Stimulated activated naive CD8-positive, alpha-beta T cell treated with anti-CD3 and anti-CD28 coated beads, Interleukin-15, amount 100 ng/mL, for 72 hours (primary cell): ENCODE results near the gene ABCC4.

Experiments used
- ATAC-seq: fragments of 150-1000 bp; cut with Tn5 transposase; 2 replicates; pipeline ENCODE4 v1.10.0; 2021; ENCODE audit warnings: mild to moderate bottlenecking, moderate library complexity
- DNase-seq, 2 donors: peaks; one replicate each; pipeline ENCODE4 v3.0.0; 2021 to 2022
- H3K27ac Mint-ChIP-seq, 2 donors: one replicate each; pipeline ENCODE4 v1.8.0; 2022; ENCODE audit warnings: mild to moderate bottlenecking in 2 of 2, mixed read lengths in 2 of 2, moderate library complexity in 2 of 2
- H3K27me3 Mint-ChIP-seq: one replicate; pipeline ENCODE4 v1.8.0; 2022; ENCODE audit warnings: mixed read lengths
- H3K4me1 Mint-ChIP-seq: one replicate; pipeline ENCODE4 v1.8.0; 2022; ENCODE audit warnings: mild to moderate bottlenecking, mixed read lengths
- H3K4me3 Mint-ChIP-seq, 2 donors: one replicate each; pipeline ENCODE4 v1.8.0; 2022; ENCODE audit warnings: mild to moderate bottlenecking in 2 of 2, mixed read lengths in 2 of 2, moderate library complexity in 1 of 2
- H3K9me3 Mint-ChIP-seq, 2 donors: one replicate each; pipeline ENCODE4 v1.8.0; 2022; ENCODE audit warnings: mixed read lengths in 2 of 2

Gene ABCC4

DNA sequence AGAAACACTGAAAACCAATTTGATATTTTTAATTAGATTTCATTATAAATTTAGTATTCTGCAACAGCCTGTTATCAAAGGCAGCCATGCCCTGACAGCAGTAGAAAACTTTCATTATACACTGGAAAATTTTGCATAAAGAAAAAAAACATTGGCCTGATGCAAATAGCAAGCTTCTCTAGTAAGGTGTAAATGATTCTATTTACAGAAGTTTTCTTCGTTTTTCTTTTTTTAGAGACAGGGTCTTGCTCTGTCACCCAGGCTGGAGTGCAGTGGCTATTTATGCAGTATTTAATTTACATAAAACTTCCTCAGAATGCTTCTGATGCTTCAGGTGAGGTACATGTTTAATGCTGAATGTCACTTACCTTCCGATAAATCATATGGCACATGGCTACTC is 67.0 kb downstream of the ABCC4 start:
- DNase-seq (no peak), ATAC-seq (no peak)
- Mint-ChIP-seq H3K27ac (no peak overlapping the region), H3K4me3 (no peak overlapping the region), H3K4me1 (peaks cover 8% of the 10 kb centered on the region), H3K27me3 (no peaks in the 10 kb centered on the region), H3K9me3 (no peaks in the 10 kb centered on the region)

DNA sequence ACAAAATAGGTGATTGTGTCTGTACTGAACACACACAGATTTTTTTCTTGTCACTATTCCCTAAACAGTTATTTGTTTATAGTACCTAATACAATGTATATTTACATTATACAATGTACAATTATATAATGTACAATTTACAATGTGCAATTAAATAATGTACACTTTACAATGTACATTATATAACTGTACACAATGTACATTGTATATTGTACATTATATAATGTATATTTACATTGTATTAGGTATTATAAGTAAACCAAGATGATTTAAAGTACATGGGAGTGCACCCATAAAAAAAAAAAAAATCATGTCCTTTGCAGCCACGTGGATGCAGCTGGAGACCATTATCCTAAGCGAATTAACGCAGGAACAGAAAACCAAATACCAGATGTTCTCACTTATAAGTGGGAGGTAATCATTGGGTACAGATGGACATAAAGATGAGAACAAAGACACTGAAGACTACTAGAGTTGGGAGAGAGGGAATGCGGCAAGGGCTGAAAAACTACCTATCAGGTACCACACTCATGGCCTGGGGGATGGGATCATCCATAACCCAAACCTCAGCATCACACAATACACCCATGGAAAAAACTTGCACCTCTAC is 68.1 kb downstream of the ABCC4 start:
- H3K9me3 Mint-ChIP-seq, result no peaks in the 10 kb centered on the region
- H3K27me3 Mint-ChIP-seq, result no peaks in the 10 kb centered on the region
- peaks cover 8% of the 10 kb centered on the region for H3K4me1 Mint-ChIP-seq
- DNase-seq (no peak), ATAC-seq (no peak)
- no peak overlapping the region for H3K4me3 Mint-ChIP-seq
- no peak overlapping the region for H3K27ac Mint-ChIP-seq

DNA sequence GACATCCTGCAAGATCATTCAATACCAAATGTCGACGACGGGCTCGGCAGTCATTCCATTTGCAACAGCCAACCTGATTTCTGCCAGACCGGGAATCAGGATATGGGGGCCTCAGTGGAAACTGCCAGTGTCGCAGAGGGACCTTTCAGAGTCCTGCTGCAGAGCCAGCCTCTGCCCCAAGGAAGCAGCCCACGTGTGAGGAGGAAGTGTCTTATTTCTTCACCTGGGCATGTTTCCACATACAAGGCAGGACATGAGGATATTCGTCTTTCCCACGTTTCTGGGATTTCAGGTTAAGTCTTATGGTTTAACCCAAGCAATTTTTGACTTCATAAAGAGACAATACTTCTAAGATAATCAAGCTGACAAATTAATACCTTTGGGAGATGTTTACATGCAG is 69.9 kb downstream of the ABCC4 start:
- DNase-seq (no peak), ATAC-seq (no peak)
- Mint-ChIP-seq H3K4me3 (no peak overlapping the region), H3K27me3 (no peaks in the 10 kb centered on the region), H3K9me3 (no peaks in the 10 kb centered on the region), H3K27ac (no peak overlapping the region), H3K4me1 (peaks cover 12% of the 10 kb centered on the region)

DNA sequence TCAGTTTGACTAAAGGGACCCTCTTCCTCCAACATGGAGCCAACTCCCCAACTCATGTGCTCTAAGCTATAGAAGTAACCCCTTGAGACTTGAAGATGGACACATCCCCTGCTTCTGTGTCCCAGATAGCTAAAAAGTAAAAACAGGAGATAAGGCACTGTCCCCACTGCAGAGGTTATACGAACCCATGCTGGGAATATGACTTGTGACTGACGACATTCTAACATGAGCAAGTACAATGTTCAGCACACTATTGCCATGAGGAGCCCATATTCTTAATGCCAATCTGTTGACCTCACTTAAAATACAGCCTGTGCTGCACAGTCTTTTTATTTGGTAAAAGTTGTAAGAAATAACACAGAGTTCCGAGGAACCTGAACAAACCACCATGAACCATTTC is 71.4 kb downstream of the ABCC4 start:
- no peak for ATAC-seq
- Mint-ChIP-seq H3K27ac (no peak overlapping the region), H3K9me3 (no peaks in the 10 kb centered on the region)

DNA sequence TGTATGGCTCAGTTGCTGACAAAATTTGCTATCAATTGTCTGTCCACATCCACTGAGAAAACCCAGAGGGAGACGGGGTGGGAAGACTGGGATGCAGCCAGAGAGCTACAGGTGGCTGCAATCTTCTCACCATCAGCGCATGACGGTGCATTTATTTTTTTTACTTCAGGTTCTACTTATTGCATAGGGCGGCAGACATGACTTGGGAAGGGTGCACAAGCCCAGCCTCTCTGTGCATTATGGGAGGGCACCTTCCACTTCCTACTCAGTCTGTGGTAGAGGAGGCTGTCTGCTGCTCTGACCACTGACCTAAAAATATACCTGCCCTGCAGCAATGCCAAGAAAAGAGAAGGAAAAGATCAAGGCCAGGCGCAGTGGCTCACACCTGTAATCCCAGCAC is 73.1 kb downstream of the ABCC4 start:
- DNase-seq (no peak), ATAC-seq (no peak)
- Mint-ChIP-seq H3K4me1 (peaks cover 8% of the 10 kb centered on the region), H3K4me3 (no peak overlapping the region), H3K27ac (no peak overlapping the region), H3K9me3 (no peaks in the 10 kb centered on the region), H3K27me3 (no peaks in the 10 kb centered on the region)

More for the DNA sequence above, 71.4 kb downstream of the ABCC4 start:
- no peaks in the 10 kb centered on the region for H3K27me3 Mint-ChIP-seq
- H3K4me3 Mint-ChIP-seq, result no peak overlapping the region
- DNase-seq, result no peak
- H3K4me1 Mint-ChIP-seq, result peaks cover 8% of the 10 kb centered on the region

DNA sequence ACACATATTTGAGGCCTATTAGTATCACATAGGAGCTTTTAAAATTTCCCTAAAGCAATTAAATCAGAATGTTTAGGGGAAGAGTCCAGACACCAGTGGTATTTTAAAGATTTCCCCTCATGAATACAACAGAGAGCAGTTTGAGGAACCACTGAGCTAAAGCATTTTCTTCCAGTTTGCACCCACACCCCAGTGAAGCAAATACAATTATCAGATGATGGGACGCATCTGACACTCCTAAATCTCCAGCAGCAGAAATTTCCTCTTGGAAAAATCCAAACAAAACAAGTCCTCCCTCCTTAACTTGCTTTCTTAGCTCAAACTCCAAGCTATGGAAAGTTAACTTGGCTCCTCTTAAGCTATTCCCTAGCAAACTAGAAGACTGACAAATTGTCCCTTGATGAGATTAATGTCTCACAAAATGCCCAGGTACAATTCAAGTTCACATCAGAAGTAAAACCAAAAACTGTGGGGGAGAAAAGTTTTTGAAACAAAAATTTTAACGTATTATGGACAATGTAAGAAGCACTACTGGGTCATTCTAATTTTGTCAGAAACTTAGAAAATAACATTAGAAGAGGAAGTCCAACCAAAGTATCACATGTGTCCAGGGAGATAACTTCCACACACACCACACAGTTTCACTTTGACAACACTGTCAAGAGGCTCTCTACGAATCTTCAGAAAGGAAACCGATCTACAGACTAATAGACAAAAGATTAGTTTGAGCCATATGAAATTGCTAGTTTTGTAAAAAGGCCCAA is 74.1 kb downstream of the ABCC4 start:
- Mint-ChIP-seq H3K27ac (no peak overlapping the region), H3K4me3 (no peak overlapping the region), H3K4me1 (peaks cover 8% of the 10 kb centered on the region), H3K9me3 (no peaks in the 10 kb centered on the region), H3K27me3 (no peaks in the 10 kb centered on the region)
- DNase-seq (no peak), ATAC-seq (peak; percentile 66)

DNA sequence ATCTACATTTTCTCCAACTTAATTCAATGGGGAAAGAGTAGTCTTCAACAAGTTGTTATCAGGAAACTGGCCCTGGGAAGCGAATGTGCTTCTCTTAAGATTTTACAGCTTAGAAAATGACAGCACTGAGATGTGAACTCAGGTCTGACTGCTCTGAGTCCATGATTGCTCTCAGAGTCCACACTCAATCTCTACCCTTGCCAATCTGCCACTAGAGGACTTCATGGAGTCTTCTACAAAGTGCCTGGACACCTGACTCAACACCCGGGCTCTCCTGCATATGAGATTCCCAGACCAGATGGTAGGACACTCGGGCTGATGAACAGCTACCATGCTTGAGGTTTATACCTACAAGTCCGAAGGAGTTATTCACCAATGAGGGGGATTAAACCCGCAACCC is 74.8 kb downstream of the ABCC4 start:
- H3K4me1 Mint-ChIP-seq, result peaks cover 8% of the 10 kb centered on the region
- ATAC-seq (no peak), DNase-seq (no peak)
- H3K27ac Mint-ChIP-seq, result no peak overlapping the region
- H3K9me3 Mint-ChIP-seq, result no peaks in the 10 kb centered on the region
- H3K4me3 Mint-ChIP-seq, result no peak overlapping the region
- H3K27me3 Mint-ChIP-seq, result no peaks in the 10 kb centered on the region

DNA sequence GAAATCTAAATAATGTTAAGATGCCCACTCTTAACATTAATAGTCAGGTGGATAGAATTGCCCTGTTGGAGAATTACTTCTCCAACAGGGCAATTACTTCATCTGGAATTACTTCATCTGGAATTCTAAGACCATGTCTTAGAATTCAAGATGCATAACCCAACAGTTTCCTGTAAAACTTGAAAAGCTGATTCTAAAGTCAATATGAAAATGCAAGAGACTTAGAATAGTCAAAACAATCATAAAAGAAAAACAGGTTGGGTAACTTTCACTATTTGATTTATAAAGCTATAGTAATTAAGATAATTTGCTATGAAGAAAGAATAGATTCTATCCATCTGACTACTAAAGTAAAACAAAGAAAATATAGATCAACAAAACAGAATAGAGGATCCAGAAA is 75.2 kb downstream of the ABCC4 start:
- Mint-ChIP-seq H3K27me3 (no peaks in the 10 kb centered on the region), H3K4me3 (no peak overlapping the region), H3K27ac (no peak overlapping the region), H3K4me1 (peaks cover 8% of the 10 kb centered on the region), H3K9me3 (no peaks in the 10 kb centered on the region)
- DNase-seq (no peak), ATAC-seq (no peak)

DNA sequence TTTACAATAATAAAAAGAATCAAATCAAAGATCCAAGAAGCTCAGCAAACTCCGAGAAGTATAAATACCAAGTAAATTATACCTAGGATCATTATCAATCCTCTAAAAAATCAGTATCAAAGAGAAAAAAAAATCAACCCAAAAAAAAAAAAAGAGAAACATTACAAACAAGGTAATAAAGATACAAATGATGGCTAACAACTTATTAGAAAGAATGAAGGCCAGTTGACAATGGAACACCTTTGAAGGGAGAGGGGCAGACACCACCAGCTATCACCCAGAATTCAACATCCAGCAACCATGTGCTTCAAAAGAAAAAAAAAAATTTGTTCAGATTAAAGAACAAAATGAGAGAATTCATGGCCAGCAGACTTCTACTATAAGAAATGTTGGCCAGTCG is 77.2 kb downstream of the ABCC4 start:
- no peaks in the 10 kb centered on the region for H3K9me3 Mint-ChIP-seq
- H3K27me3 Mint-ChIP-seq, result no peaks in the 10 kb centered on the region
- no peak for ATAC-seq
- H3K4me3 Mint-ChIP-seq, result no peak overlapping the region
- peaks cover 8% of the 10 kb centered on the region for H3K4me1 Mint-ChIP-seq
- H3K27ac Mint-ChIP-seq, result no peak overlapping the region
- no peak for DNase-seq

DNA sequence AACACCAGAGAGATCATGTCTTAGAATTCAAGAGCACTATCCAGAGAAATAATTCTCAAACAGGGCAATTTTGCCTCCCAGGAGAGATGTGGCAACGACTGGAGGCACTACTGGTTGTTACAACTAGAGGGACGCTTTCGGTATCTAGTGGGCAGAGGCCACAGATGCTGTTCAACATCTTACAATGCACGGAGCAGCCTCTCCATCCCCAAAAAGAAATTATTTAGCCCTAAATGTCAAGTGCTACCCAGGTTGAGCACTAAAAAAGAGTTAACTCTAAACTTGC is 78.6 kb downstream of the ABCC4 start:
- H3K9me3 Mint-ChIP-seq, result no peaks in the 10 kb centered on the region
- no peak overlapping the region for H3K4me3 Mint-ChIP-seq
- no peak for DNase-seq
- no peaks in the 10 kb centered on the region for H3K27me3 Mint-ChIP-seq
- no peak for ATAC-seq
- peaks cover 8% of the 10 kb centered on the region for H3K4me1 Mint-ChIP-seq
- H3K27ac Mint-ChIP-seq, result peak overlapping the region in 1 of 2 donors; percentile 33

DNA sequence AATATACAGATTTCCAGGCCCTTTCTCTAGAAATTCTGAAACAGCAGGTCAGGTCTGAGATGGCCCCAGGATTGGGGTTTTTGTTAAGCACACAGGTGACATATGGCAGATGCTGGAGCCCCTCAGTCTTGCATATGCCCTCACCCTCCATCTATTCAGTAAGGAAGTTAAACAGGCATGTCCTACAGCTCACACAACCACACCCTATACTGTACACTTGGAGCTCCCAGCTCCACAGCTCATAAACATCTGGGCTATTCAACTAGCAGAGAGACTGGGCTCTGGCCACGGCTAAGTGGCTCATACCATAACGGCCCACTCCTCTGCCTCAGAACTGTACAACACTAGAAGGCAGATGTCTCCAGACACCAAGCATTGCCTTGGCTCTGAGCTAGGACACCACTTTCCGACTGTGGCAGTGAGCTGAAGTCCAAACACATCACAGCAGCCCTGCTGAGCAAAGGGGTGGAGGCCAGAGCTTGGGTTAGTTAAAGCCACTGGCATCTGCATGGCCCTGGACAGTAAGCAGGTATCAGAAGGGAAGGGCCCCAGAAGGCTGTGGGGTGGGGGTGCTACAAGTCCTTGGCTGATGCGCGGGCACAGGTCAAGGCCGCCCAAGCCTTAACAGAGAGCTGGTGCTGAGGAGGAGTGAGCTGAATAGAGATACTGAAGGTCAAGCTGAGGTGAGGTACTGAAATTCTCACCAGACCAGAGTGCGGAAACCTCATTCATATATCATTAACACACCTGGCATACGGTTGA is 79.1 kb downstream of the ABCC4 start:
- no peak overlapping the region for H3K4me3 Mint-ChIP-seq
- peaks cover 4% of the 10 kb centered on the region for H3K4me1 Mint-ChIP-seq
- ATAC-seq (no peak), DNase-seq (no peak)
- no peaks in the 10 kb centered on the region for H3K27me3 Mint-ChIP-seq
- peak overlapping the region in 1 of 2 donors; percentile 74 for H3K27ac Mint-ChIP-seq
- H3K9me3 Mint-ChIP-seq, result no peaks in the 10 kb centered on the region

DNA sequence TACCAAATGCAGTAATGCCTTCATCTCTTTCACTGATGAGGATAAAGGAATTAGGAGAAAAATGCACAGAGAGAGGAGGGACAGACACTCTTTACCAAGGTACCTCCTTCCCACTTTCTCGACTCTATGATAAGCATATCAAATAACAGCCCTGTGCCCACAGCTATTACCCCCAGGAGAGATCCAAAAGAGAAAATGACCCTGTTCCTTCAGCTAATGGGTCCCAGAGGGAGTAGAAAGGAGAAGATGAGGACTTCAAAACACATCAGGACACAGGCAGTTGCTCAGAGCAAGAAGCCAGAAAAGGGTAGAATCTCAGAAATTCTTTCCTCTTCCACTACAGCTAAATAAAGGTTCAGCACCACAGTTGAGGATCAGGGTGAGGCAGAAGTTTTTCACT is 80.6 kb downstream of the ABCC4 start:
- Mint-ChIP-seq H3K27ac (peak overlapping the region in 1 of 2 donors; percentile 19), H3K4me3 (no peak overlapping the region), H3K4me1 (no peaks in the 10 kb centered on the region), H3K27me3 (no peaks in the 10 kb centered on the region), H3K9me3 (no peaks in the 10 kb centered on the region)
- ATAC-seq (no peak), DNase-seq (no peak)

DNA sequence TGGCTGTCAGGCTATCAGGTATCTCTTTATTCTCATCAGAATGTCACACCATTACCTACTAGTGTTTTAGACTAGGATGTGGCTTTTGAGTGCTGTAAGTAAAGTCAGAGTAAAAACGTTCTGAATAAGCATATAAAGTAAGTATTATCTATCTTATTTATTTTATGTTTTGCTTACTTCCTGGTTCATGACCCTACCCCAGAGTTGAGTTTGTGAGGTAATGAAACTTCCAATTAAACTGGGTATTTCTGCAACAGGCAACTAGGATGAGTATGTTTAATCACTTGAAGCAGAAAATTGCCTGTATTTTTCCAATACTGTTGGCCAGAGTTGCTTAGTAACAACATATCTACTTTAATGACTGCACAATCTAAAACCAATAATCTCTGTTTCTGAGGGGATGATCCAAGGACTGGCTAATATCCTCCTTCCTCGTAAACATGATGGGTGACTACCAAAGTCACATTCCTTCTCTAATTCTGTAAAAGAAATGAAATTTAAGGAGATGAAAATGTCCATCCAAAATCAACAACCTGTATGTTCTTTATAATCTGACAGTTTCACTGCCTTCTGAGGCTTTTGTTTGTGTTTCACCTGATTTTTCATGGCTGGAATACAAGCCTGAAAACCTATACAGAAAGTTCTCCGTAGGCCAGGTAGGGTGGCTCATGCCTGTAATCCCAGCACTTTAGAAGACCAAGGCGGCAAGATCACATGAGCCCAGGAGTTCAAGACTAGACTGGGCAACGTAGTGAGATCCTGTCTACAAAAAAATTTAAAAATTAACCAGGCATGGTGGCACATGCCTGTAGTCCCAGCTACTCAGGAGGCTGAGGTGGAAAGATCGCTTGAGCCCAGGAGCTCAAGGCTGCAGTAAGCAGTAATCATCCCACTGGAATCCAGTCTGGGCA is 83.1 kb downstream of the ABCC4 start:
- Mint-ChIP-seq H3K27me3 (no peaks in the 10 kb centered on the region), H3K4me3 (no peak overlapping the region), H3K9me3 (no peaks in the 10 kb centered on the region), H3K27ac (no peak overlapping the region), H3K4me1 (no peaks in the 10 kb centered on the region)
- DNase-seq, result no peak
- ATAC-seq, result no peak

DNA sequence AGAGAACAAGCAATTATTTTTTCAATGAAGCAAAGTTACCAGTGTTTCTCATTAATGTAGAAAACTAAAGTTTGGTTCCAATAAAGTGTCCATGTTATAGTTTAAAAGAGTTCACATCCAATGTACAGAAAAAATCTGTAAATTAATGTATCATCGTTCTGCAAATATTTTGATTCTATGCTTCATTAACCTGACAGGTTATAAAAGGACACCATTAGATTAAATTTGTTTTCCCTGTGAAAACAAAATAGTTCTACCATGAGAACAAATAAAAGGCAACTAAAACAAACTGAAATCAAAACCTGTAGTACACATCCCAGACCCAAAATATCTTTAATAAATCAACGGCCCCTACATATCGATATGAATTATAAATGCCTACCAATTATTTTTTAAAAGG is 85.1 kb downstream of the ABCC4 start:
- no peak overlapping the region for H3K4me3 Mint-ChIP-seq

DNA sequence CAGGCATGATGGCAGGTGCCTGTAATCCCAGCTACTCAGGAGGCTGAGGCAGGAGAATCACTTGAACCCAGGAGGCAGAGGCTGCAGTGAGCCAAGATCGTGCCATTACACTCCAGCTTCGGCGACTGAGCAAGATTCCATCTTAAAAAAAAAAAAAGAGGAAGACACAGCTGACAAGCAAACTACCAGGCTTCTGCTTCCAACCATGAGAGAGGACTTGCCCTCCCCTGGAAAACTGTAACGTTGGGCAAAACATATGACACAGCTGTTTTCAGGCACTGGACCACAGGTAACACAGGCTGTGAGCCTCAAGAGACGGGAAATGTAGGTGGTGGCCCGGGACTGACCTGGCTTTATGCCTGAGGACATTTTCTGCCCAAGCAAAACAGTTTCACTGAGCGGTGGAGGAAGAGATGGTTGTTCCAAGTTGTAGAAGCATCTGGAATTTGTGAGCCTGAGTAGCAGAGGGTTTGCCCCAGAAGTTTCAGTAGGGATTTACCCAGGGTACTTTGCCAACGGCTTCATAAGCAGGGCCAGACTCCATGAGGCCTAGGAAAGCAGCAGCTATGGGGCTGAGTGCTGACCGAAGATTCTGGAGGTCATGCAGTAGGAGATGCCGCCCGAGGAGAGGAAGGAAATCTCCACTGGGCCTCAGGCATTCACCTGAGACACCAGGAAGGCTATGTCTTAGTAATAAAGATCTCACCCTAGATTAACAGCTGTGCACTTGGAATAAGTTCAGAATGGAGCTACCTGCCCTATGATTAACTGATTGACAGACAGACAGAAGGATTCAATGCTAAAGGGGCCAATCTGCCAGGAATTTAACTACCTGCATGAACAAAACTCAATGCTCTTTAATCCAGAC is 88.0 kb downstream of the ABCC4 start:
- Mint-ChIP-seq H3K9me3 (no peaks in the 10 kb centered on the region), H3K4me3 (no peak overlapping the region), H3K27me3 (no peaks in the 10 kb centered on the region), H3K27ac (peak overlapping the region; percentile 40 to 87), H3K4me1 (no peaks in the 10 kb centered on the region)
- DNase-seq (no peak), ATAC-seq (no peak)

More for the DNA sequence above, 85.1 kb downstream of the ABCC4 start:
- Mint-ChIP-seq H3K27me3 (no peaks in the 10 kb centered on the region), H3K9me3 (no peaks in the 10 kb centered on the region), H3K27ac (no peak overlapping the region), H3K4me1 (no peaks in the 10 kb centered on the region)
- DNase-seq, result no peak
- no peak for ATAC-seq
